Mesothelial cell of epicardium (in vitro differentiated cells): ENCODE measurements around the gene CENPX. TPM values are rescaled to one million over a fixed set of nuclear protein-coding genes. Genes with fewer than 3 reads are reported as not detected.

ENCODE experiments used
- total RNA-seq: library from RNA; stranded (reverse); gene quantifications from 3 replicates; pipeline ENCODE4 v1.2.1, GENCODE V29; 2021

The CENPX gene
- total RNA-seq, 1 donor from 2014 or later = 40.6 TPM

Other genes starting within 250 kb of the CENPX start
- 0.18 to 0.74 TPM (median 0.66 TPM) in 3 replicates for gene GCGR, start 218.7 kb downstream of the CENPX start, total RNA-seq
- gene MCRIP1, start 189.6 kb downstream of the CENPX start, total RNA-seq = 96.2 to 104 TPM (median 103 TPM) in 3 replicates
- 0.35 TPM in 1 of 3 replicates, not detected in the others for gene PPP1R27, start 187.8 kb downstream of the CENPX start, total RNA-seq
- gene P4HB, start 162.3 kb downstream of the CENPX start, total RNA-seq = 405 to 433 TPM (median 421 TPM) in 3 replicates
- 258 to 275 TPM (median 268 TPM) in 3 replicates for gene ARHGDIA, start 151.5 kb downstream of the CENPX start, total RNA-seq
- gene ALYREF, start 131.3 kb downstream of the CENPX start, total RNA-seq = 78.5 to 86.1 TPM (median 79.5 TPM) in 3 replicates
- gene ANAPC11, start 131.2 kb downstream of the CENPX start, total RNA-seq = 103 to 115 TPM (median 108 TPM) in 3 replicates
- gene NPB, start 120.6 kb downstream of the CENPX start, total RNA-seq = 0.75 to 1.7 TPM (median 1.2 TPM) in 3 replicates
- 16.8 to 20.5 TPM (median 17.5 TPM) in 3 replicates for gene PCYT2, start 111.5 kb downstream of the CENPX start, total RNA-seq
- 18.9 to 22.6 TPM (median 21.3 TPM) in 3 replicates for gene SIRT7, start 104.7 kb downstream of the CENPX start, total RNA-seq
- 23.6 to 25.5 TPM (median 24.1 TPM) in 3 replicates for gene MAFG, start 95.1 kb downstream of the CENPX start, total RNA-seq
- gene PYCR1, start 85.6 kb downstream of the CENPX start, total RNA-seq = 91.0 to 108 TPM (median 102 TPM) in 3 replicates
- not detected in 3 replicates for gene MYADML2, start 75.6 kb downstream of the CENPX start, total RNA-seq
- gene NOTUM, start 61.7 kb downstream of the CENPX start, total RNA-seq = 5.9 to 8.2 TPM (median 6.5 TPM) in 3 replicates
- 50.5 to 53.0 TPM (median 51.4 TPM) in 3 replicates for gene ASPSCR1, start 45.2 kb downstream of the CENPX start, total RNA-seq
- 16.9 to 18.5 TPM (median 17.9 TPM) in 3 replicates for gene LRRC45, start 427 bp upstream of the CENPX start, total RNA-seq
- 32.6 to 34.6 TPM (median 33.6 TPM) in 3 replicates for gene RAC3, start 8.8 kb upstream of the CENPX start, total RNA-seq
- 73.5 to 80.2 TPM (median 77.6 TPM) in 3 replicates for gene DCXR, start 14.8 kb upstream of the CENPX start, total RNA-seq
- 53.8 to 57.3 TPM (median 55.6 TPM) in 3 replicates for gene RFNG, start 28.9 kb upstream of the CENPX start, total RNA-seq
- 104 to 113 TPM (median 105 TPM) in 3 replicates for gene GPS1, start 29.0 kb upstream of the CENPX start, total RNA-seq
- 87.3 to 94.9 TPM (median 87.9 TPM) in 3 replicates for gene DUS1L, start 42.9 kb upstream of the CENPX start, total RNA-seq
- 227 to 230 TPM (median 229 TPM) in 3 replicates for gene FASN, start 75.4 kb upstream of the CENPX start, total RNA-seq
- 90.4 to 92.1 TPM (median 91.5 TPM) in 3 replicates for gene CCDC57, start 190.0 kb upstream of the CENPX start, total RNA-seq
- 62.0 to 68.8 TPM (median 67.3 TPM) in 3 replicates for gene SLC16A3, start 206.2 kb upstream of the CENPX start, total RNA-seq